Dendritic cell treated with granulocyte-macrophage colony-stimulating factor and Interleukin-4, amounts not matched to agents 40 ng/mL and 50 ng/mL, for 4 days (primary cell): ENCODE results near the gene HSPA9.
A peak's percentile ranks its signal among the peaks of the same experiment; 100 is the strongest.
"Not testable (repeated sequence)": the region's sequence is repeated elsewhere in the genome, so short reads cannot be mapped to it uniquely, and the experiment has no call there.

ENCODE experiments used
- H3K27ac Mint-ChIP-seq: one replicate; pipeline ENCODE4 v1.8.0; 2022; ENCODE audit warnings: mild to moderate bottlenecking, mixed read lengths
- H3K27me3 Mint-ChIP-seq: one replicate; pipeline ENCODE4 v1.8.0; 2022; ENCODE audit warnings: mild to moderate bottlenecking, mixed read lengths
- H3K36me3 Mint-ChIP-seq: one replicate; pipeline ENCODE4 v1.8.0; 2022; ENCODE audit warnings: low read depth, mixed read lengths
- H3K4me1 Mint-ChIP-seq: one replicate; pipeline ENCODE4 v1.8.0; 2022; ENCODE audit warnings: low read depth, mixed read lengths
- H3K4me3 Mint-ChIP-seq: one replicate; pipeline ENCODE4 v1.8.0; 2022; ENCODE audit warnings: mild to moderate bottlenecking, moderate library complexity, mixed read lengths
- H3K9me3 Mint-ChIP-seq: one replicate; pipeline ENCODE4 v1.8.0; 2022; ENCODE audit warnings: mixed read lengths
- intact Hi-C: fragments of 100-400 bp; cut with micrococcal nuclease; formaldehyde crosslinking; loops from one replicate; pipeline ENCODE4 v1.15.0; 2022

The HSPA9 gene

DNA sequence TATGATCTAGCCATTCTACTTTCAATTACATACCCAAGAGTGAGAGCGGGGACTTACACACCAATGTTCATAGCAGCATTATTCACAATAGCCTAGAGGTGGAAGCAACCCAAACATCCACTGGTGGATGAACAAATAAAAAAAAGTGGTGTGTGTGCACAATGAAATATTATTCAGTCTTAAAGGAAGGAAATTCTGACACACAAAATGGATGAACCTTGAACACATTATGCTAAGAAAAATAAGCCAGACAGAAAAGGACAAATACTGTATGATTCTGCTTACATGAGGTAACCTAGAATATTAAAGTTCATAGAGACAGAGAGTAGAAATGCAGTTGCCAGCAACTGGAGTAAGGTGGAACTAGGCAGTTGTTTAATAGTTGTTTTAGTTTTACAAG, 54.2 kb downstream of the HSPA9 start:
- Mint-ChIP-seq H3K9me3 (no peaks in the 10 kb centered on the region), H3K4me3 (no peak overlapping the region), H3K36me3 (peaks cover 65% of the 10 kb centered on the region), H3K27me3 (no peaks in the 10 kb centered on the region), H3K4me1 (peaks cover 12% of the 10 kb centered on the region), H3K27ac (no peak overlapping the region)
- intact Hi-C loops, result no loop called here

- H3K4me3 Mint-ChIP-seq, result no peak overlapping the region
- peaks cover 26% of the 10 kb centered on the region for H3K4me1 Mint-ChIP-seq
- H3K27me3 Mint-ChIP-seq, result no peaks in the 10 kb centered on the region
- intact Hi-C loops, result no loop called here
- no peak overlapping the region for H3K27ac Mint-ChIP-seq
- peaks cover 79% of the 10 kb centered on the region for H3K36me3 Mint-ChIP-seq
- H3K9me3 Mint-ChIP-seq, result no peaks in the 10 kb centered on the region
Observed at GRCh38 chr5:138517437-138517836, 57.8 kb downstream of the HSPA9 start.

- Mint-ChIP-seq H3K9me3 (no peaks in the 10 kb centered on the region), H3K27ac (no peak overlapping the region), H3K27me3 (no peaks in the 10 kb centered on the region), H3K4me3 (no peak overlapping the region), H3K4me1 (peaks cover 21% of the 10 kb centered on the region), H3K36me3 (peaks cover 92% of the 10 kb centered on the region)
- intact Hi-C loops, result no loop called here
Observed at GRCh38 chr5:138515556-138516245, 59.5 kb downstream of the HSPA9 start.

GRCh38 chr5:138514021-138514420, 61.2 kb downstream of the HSPA9 start:
- Mint-ChIP-seq H3K27ac (peak overlapping the region; percentile 41), H3K4me3 (no peak overlapping the region), H3K4me1 (peaks cover 14% of the 10 kb centered on the region), H3K27me3 (no peaks in the 10 kb centered on the region), H3K9me3 (no peaks in the 10 kb centered on the region), H3K36me3 (peaks cover 100% of the 10 kb centered on the region)
- intact Hi-C loops, result no loop called here

DNA sequence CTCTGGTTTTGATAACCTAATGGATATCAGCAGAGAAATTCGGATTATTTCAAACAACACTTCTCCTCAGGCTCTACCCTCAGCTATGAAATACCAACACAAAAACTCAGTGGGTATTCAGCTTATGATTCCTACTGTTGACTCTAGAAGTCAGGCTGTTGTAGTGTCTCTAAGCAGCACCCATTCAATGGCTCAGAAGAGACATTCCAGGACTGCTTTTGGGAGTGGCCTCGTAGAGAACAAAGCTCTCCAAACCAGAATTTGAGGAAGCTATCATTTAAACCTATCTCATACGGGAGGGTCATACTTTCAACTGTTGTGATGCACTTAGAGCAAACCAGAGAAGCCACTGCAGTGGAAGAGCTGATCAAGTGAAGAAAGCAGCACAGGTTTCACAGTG, 66.2 kb downstream of the HSPA9 start:
- intact Hi-C loops, result no loop called here
- Mint-ChIP-seq H3K9me3 (no peaks in the 10 kb centered on the region), H3K4me1 (peaks cover 4% of the 10 kb centered on the region), H3K27ac (no peak overlapping the region), H3K27me3 (no peaks in the 10 kb centered on the region), H3K4me3 (no peak overlapping the region), H3K36me3 (peaks cover 82% of the 10 kb centered on the region)

GRCh38 chr5:138507485-138507884, 67.7 kb downstream of the HSPA9 start:
- H3K4me3 Mint-ChIP-seq, result not testable (repeated sequence)

GRCh38 chr5:138506370-138507306, 68.6 kb downstream of the HSPA9 start:
- Mint-ChIP-seq H3K27ac (no peak overlapping the region), H3K4me1 (no peaks in the 10 kb centered on the region), H3K36me3 (peaks cover 58% of the 10 kb centered on the region), H3K4me3 (no peak overlapping the region), H3K9me3 (no peaks in the 10 kb centered on the region), H3K27me3 (no peaks in the 10 kb centered on the region)
- intact Hi-C loops, result no loop called here

More at GRCh38 chr5:138507485-138507884, 67.7 kb downstream of the HSPA9 start:
- H3K4me1 Mint-ChIP-seq, H3K9me3 Mint-ChIP-seq, H3K27me3 Mint-ChIP-seq, intact Hi-C loops, H3K27ac Mint-ChIP-seq: not testable (repeated sequence)
- H3K36me3 Mint-ChIP-seq, result peaks cover 67% of the 10 kb centered on the region

DNA sequence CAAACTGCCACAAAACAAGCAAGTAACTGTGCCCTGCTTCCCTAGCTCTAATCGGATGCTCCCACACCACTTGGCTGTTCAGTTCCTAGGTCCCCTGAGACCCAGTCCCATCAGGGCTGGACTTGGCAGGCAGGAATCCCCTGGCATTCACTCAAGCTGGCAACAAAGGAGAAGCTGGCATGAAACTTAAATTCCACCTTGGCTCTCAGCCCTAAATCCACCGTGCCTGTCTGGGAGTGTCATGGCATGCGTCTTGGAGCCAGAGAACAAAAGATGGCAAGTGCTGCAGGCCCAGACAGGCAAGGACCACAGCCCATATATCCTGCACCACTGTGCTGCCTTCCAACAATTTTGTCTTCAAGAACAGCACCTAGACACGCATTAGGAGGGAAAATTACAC, 70.4 kb downstream of the HSPA9 start:
- H3K36me3 Mint-ChIP-seq, result peaks cover 40% of the 10 kb centered on the region
- no peaks in the 10 kb centered on the region for H3K9me3 Mint-ChIP-seq
- intact Hi-C loops, result no loop called here
- no peak overlapping the region for H3K27ac Mint-ChIP-seq
- H3K4me1 Mint-ChIP-seq, result no peaks in the 10 kb centered on the region
- no peak overlapping the region for H3K4me3 Mint-ChIP-seq
- no peaks in the 10 kb centered on the region for H3K27me3 Mint-ChIP-seq
